Measurements from ENCODE around the gene TNNI2.

The TNNI2 gene

DNA sequence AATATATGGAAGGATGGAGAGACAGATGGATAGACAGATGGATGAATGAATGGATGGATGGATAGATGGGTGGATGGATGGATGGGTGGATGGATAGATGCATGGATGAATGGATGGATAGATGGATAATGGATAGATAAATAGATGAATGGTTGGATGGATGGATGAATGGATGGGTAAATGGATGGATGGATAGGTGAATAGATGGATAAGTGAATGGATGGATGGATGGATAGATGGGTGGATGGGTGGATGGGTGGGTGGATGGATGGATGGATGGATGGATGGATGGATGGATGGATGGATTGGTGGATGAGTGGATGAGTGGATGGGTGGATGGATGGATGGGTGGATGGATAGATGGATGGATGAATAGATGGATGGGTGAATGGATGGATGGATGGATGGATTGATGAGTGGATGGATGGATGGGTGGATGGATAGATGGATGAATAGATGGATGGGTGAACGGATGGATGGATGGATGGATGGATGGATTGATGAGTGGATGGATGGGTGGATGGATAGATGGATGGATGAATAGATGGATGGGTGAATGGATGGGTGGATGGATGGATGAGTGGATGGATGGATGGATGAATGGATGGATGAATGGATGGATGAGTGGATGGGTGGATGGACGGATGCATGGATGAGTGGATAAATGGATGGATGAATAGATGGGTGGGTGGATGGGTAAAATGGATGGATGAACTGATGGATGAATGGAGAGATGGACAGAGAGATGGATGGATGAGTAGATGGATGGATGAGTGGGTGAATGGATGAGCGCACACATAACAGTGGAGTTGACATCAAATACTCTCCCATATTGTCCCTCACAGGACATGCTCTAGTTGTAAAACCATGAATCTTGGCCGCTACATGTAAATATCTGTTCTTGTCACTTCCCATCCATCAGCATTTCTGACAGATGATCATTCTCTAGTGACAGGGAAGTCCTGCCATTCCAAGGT is 22.9 kb downstream of the TNNI2 start:
- TF ChIP-seq TAF1 (IDR thresholded peaks at IDR 0.05; ENCODE audit: borderline replicate concordance, insufficient read depth, low read length) (no peak), POLR2AphosphoS5 (IDR thresholded peaks at IDR 0.05; ENCODE audit: low read depth, low read length) (no peak), SIN3A (IDR thresholded peaks at IDR 0.05; ENCODE audit: borderline replicate concordance, insufficient read depth, low read length) (no peak), REST (IDR thresholded peaks at IDR 0.05; ENCODE audit: insufficient read depth in 1 of 2, low read depth in 2 of 2, low read length in 2 of 2) (no peak), FOXP2 (optimal IDR thresholded peaks at IDR 0.05; ENCODE audit: borderline replicate concordance, extremely low read depth, extremely low read length, insufficient read depth) (no peak)

GRCh38 chr11:1862588-1863351 is 24.0 kb downstream of the TNNI2 start:
- TF ChIP-seq TAF1 (IDR thresholded peaks at IDR 0.05; ENCODE audit: borderline replicate concordance, insufficient read depth, low read length) = no peak
- no peak for TF ChIP-seq SIN3A (IDR thresholded peaks at IDR 0.05; ENCODE audit: borderline replicate concordance, insufficient read depth, low read length)
- TF ChIP-seq REST (IDR thresholded peaks at IDR 0.05; ENCODE audit: insufficient read depth in 1 of 2, low read depth in 2 of 2, low read length in 2 of 2) = no peak
- TF ChIP-seq FOXP2 (optimal IDR thresholded peaks at IDR 0.05; ENCODE audit: borderline replicate concordance, extremely low read depth, extremely low read length, insufficient read depth) = no peak
- no peak for TF ChIP-seq POLR2AphosphoS5 (IDR thresholded peaks at IDR 0.05; ENCODE audit: low read depth, low read length)

GRCh38 chr11:1863352-1864216 is 24.8 kb downstream of the TNNI2 start:
- TF ChIP-seq TAF1 (IDR thresholded peaks at IDR 0.05; ENCODE audit: borderline replicate concordance, insufficient read depth, low read length) (no peak), POLR2AphosphoS5 (IDR thresholded peaks at IDR 0.05; ENCODE audit: low read depth, low read length) (0 out of 2 replicates have a peak, but pooled peaks have one; percentile 43), SIN3A (IDR thresholded peaks at IDR 0.05; ENCODE audit: borderline replicate concordance, insufficient read depth, low read length) (0 out of 2 replicates have a peak, but pooled peaks have one; percentile 57), FOXP2 (optimal IDR thresholded peaks at IDR 0.05; ENCODE audit: borderline replicate concordance, extremely low read depth, extremely low read length, insufficient read depth) (peak; percentile 63), REST (IDR thresholded peaks at IDR 0.05; ENCODE audit: insufficient read depth in 1 of 2, low read depth in 2 of 2, low read length in 2 of 2) (0 out of 4 replicates have a peak, but pooled peaks of 1 of the 2 experiments have one; percentile 9)

DNA sequence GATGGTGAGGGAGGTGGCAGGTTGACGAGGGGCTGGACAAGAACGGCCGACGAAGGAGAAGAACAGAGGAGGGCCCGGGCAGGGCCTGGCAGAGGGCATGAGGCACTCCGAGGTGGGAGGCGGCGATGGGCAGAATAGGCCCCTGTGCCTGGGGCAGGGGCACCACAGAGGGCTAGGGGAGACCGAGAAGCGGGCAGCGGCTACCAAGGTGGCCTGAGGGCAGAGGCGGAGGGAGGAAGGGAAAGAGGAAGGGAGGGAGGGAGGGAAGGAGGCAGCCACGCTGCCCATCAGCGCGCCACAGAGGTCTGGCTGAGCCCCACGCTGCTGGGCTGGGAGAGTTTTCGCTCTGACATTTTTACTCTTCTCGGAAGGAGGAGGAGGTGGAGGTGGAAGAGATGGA is 25.4 kb downstream of the TNNI2 start:
- TF ChIP-seq TAF1 (IDR thresholded peaks at IDR 0.05; ENCODE audit: borderline replicate concordance, insufficient read depth, low read length) (no peak), SIN3A (IDR thresholded peaks at IDR 0.05; ENCODE audit: borderline replicate concordance, insufficient read depth, low read length) (peak; percentile 9; the same call in 1 of the 2 replicates), POLR2AphosphoS5 (IDR thresholded peaks at IDR 0.05; ENCODE audit: low read depth, low read length) (no peak)

All from PFSK-1 (cell line).